ENCODE results near the gene ARHGAP26.

The ARHGAP26 gene

DNA sequence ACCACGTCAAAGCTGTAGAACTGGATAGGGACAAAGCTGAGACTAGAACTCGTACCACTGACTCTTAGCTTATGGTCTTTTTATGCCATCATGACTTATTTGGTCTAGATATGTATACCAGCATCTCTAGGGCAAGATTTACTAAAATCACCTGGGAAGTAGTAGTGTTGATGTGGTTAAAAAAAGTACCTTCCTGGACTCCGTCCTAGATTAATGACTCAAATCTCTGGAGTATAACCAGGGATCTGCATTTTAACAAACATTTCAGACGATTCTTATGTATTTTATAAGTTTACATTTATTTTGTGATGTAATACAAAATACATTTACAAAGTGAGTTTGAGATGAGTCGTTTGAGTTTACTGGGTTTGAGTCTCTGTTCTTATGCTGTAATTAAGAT is 68.7 kb downstream of the ARHGAP26 start:
- H3K36me3 Mint-ChIP-seq (ENCODE audit: insufficient read depth) = peaks cover 11% of the 10 kb centered on the region
- H3K27ac Mint-ChIP-seq = no peak overlapping the region
- ATAC-seq (replicated peaks) (no peak), DNase-seq (no peak)
- H3K27me3 Mint-ChIP-seq = no peaks in the 10 kb centered on the region
- no peak overlapping the region for H3K4me3 Mint-ChIP-seq
- peaks cover 50 to 57% of the 10 kb centered on the region in 2 donors for H3K4me1 Mint-ChIP-seq (ENCODE audit: low read depth in 2 of 2)
- H3K9me3 Mint-ChIP-seq = no peaks in the 10 kb centered on the region

DNA sequence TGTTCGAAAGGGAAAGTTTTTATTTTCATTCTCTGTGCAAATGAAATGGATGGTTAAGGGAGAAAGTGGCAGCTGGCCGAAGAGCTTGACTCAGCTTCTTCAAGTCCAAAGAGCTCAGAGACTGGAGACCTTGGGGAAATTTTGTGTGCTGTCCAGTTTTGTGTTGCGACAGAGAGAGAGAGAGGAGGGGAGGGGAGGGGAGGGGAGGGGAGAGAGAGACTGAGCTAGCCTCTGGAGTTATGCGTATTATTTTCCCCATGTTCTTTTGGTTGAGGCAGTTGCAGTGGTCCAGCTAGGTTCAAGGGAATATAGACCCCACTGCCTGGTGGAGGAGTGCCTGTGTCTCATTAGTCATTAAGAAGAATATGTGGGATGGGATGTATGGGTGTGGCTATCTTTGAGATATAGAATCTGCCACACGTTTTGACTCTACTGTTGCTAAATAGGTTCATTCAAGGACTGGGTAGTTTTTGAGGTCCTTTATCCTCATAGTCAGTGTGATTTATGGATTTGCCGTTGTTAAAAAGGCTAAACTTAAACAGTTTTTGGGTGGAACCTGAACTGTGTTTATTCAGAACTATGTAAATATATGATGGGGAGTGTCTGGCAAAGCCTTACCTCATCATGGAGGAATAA is 69.7 kb downstream of the ARHGAP26 start:
- H3K9me3 Mint-ChIP-seq = no peaks in the 10 kb centered on the region
- no peak for ATAC-seq (replicated peaks)
- H3K27me3 Mint-ChIP-seq = no peaks in the 10 kb centered on the region
- H3K27ac Mint-ChIP-seq = peak overlapping the region in 1 of 2 donors; percentile 63
- H3K36me3 Mint-ChIP-seq (ENCODE audit: insufficient read depth) = peaks cover 10% of the 10 kb centered on the region
- H3K4me1 Mint-ChIP-seq (ENCODE audit: low read depth in 2 of 2) = peaks cover 50 to 56% of the 10 kb centered on the region in 2 donors
- no peak for DNase-seq
- no peak overlapping the region for H3K4me3 Mint-ChIP-seq

DNA sequence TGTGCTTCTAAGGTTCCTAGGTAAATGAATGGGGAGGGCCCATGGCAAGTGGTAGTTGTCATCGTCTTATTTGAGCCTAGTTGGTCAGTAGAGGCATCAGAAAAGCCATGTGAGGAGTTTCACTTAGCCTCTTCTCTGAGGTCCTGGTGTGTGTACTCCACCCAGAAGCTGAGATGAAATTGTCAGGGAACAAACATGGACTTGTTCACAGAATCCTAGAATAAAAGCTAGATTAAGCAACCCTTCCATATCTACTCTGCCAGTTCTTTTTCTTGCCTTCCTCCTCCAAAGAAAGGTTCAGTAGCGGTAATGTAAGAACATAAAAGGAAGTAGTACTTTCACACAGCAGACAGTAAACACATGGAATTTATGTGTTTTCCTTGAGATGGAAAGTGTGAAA is 70.4 kb downstream of the ARHGAP26 start:
- DNase-seq (no peak), ATAC-seq (replicated peaks) (no peak)
- H3K4me1 Mint-ChIP-seq (ENCODE audit: low read depth in 2 of 2) = peaks cover 50 to 56% of the 10 kb centered on the region in 2 donors
- H3K9me3 Mint-ChIP-seq = no peaks in the 10 kb centered on the region
- H3K4me3 Mint-ChIP-seq = no peak overlapping the region
- H3K27me3 Mint-ChIP-seq = no peaks in the 10 kb centered on the region
- peak overlapping the region in 1 of 2 donors; percentile 63 for H3K27ac Mint-ChIP-seq
- H3K36me3 Mint-ChIP-seq (ENCODE audit: insufficient read depth) = peaks cover 10% of the 10 kb centered on the region

DNA sequence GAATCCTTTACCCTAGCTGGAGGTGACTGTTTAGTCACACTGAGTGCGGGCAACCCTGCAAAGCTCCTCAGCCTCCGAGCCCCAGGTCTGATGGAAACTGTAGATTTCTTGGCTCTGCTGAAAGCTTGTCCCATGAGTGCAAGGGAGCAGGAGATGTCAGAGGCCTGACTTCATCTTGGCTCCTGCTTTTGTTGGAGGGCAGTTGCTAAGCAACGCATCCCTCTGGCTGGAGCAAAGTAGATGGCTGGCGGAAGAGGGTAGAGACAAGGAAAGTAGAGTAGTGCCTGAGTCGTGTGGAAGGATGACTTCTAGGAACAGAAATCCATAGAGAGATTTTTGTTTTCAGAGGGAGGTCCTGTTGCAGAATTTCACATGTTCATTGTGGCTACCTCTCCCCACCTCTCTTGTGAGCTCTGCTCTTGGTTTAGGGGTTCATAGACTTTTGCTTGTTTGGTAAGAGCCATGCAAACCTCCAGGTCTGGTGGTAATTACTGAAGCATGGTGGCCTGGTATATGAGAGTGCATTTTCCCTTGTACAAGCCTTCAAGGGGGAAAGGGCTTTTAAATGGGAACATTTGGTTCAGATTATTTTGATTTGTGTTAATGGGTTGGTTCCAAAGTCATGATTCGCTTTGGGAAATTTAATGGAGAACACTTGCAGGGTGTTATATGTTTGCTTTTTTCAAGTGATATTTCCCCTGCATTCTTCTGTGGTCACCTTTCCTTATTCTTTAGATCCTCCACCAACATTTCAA is 71.5 kb downstream of the ARHGAP26 start:
- peaks cover 10% of the 10 kb centered on the region for H3K36me3 Mint-ChIP-seq (ENCODE audit: insufficient read depth)
- ATAC-seq (replicated peaks) (no peak), DNase-seq (no peak)
- peaks cover 51 to 57% of the 10 kb centered on the region in 2 donors for H3K4me1 Mint-ChIP-seq (ENCODE audit: low read depth in 2 of 2)
- no peaks in the 10 kb centered on the region for H3K27me3 Mint-ChIP-seq
- no peaks in the 10 kb centered on the region for H3K9me3 Mint-ChIP-seq
- H3K27ac Mint-ChIP-seq = no peak overlapping the region
- no peak overlapping the region for H3K4me3 Mint-ChIP-seq

DNA sequence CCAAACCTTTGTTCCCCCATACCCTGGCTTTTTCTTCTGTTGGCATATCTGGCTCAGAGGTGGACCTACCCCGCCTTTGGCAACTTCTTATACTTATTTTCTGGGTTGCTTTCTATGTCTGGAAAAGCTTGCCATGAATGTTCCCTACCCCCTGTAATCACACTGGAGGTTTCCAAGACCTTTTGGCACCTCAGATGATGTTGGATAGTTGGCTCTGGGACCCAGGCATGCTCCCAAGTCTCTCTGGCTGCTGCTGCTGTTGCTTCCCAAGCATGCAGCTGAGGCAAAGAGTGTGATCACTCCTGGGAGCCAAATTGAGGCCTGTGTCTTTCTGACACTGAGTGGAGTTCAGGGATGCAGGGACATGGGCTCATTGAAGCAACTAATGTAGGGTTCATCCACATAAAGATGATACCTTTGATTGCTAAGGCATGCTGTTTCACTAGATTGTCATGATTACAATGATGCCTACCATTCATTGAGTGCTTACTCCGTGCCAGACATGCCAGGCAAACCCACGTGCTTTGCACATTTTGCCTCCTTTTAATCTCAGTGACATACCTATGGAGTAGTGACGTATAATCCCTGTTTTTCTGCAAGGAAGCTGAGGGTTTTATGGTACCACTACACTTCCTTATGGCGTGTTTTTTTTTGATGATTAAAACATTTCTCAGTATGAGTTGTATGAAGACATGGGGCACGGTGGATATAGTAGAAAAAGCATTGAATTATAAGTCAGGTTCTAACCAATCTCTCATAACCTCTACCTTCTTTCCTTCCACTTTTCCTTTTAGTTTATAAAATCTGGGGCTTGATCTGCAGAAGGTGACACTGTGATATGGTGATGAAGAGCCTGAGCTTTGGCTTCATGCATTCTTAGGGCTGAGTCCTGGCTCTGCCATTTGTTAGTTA is 73.1 kb downstream of the ARHGAP26 start:
- Mint-ChIP-seq H3K4me1 (ENCODE audit: low read depth in 2 of 2) (peaks cover 62 to 67% of the 10 kb centered on the region in 2 donors), H3K27ac (peak overlapping the region; percentile 70 to 79), H3K9me3 (no peaks in the 10 kb centered on the region), H3K4me3 (no peak overlapping the region), H3K27me3 (no peaks in the 10 kb centered on the region), H3K36me3 (ENCODE audit: insufficient read depth) (peaks cover 10% of the 10 kb centered on the region)
- no peak for ATAC-seq (replicated peaks)
- DNase-seq = no peak

DNA sequence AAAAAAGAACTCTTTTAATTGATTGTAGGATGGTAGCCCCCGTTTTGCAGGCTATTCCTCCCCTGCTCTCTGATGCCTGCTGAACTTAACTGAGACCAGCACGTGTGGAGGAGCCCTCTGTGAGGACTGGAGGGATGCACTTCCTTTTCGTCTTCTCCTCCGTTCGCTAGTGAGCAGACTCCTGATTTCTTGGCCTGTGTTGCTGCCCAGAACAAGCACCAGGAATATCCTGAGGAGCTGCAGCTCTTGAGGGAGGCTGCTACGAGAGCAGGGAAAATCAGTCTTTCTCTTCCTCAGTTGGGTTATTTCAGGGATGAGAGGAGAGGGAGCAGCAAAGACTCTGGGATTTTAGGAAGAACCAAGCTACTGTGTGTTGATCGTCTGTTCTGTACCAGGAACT is 74.7 kb downstream of the ARHGAP26 start:
- no peaks in the 10 kb centered on the region for H3K9me3 Mint-ChIP-seq
- peak overlapping the region; percentile 44 to 68 for H3K4me3 Mint-ChIP-seq
- DNase-seq = no peak
- peak overlapping the region; percentile 16 to 79 for H3K27ac Mint-ChIP-seq
- peaks cover 12% of the 10 kb centered on the region for H3K36me3 Mint-ChIP-seq (ENCODE audit: insufficient read depth)
- no peaks in the 10 kb centered on the region for H3K27me3 Mint-ChIP-seq
- peaks cover 69 to 82% of the 10 kb centered on the region in 2 donors for H3K4me1 Mint-ChIP-seq (ENCODE audit: low read depth in 2 of 2)
- ATAC-seq (replicated peaks) = no peak

DNA sequence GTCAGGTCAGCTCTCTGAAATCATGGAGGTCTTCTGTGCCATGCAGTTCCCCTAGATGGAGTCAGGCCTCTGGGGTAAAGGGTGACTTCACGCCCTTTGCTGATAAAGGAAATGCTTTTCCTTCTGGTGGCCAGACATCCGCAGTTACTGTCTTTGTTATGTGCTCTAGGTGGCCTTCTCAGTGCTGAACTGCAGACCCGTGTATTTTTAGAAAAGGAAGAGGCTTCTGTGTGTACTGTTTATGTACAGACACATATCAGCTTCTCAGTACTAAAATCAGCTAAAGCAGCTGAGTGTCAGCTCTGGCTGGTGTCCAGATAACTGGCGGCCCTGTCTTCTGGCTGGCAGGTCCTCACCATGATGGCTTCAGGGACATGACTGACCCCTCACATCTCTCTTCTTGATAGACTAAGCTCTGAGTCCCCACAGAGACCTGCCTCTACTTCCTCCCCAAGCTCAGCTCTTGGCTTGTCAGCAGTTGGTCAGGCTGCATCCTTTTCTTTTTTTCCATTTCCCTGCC is 75.3 kb downstream of the ARHGAP26 start:
- no peaks in the 10 kb centered on the region for H3K27me3 Mint-ChIP-seq
- ATAC-seq (replicated peaks) (peak; percentile 80), DNase-seq (peak in 1 of 3 experiments; percentile 28)
- peak overlapping the region; percentile 16 to 79 for H3K27ac Mint-ChIP-seq
- no peaks in the 10 kb centered on the region for H3K9me3 Mint-ChIP-seq
- peaks cover 12% of the 10 kb centered on the region for H3K36me3 Mint-ChIP-seq (ENCODE audit: insufficient read depth)
- peak overlapping the region; percentile 44 to 68 for H3K4me3 Mint-ChIP-seq
- peaks cover 71 to 86% of the 10 kb centered on the region in 2 donors for H3K4me1 Mint-ChIP-seq (ENCODE audit: low read depth in 2 of 2)

DNA sequence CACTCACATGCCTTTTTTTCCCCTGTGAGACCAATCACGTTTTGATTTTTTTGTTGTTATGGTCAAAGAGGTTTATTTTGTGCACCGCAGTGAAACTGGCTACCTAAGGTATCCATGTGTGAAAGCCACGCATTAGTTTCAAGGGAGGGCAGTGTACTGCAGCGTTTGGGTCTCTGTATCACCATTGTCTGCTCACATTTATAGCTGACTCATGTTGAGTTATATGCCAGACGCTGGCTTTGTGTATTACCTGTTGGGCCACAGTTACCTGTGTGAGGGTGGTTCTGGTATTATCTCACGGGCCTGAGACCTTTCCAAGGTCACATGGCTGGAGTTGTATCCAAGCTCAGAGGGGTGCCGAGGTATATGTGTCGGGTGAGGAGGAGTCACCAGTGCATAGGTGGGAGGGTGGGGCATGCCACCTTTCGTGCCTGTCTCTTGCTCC is 75.8 kb downstream of the ARHGAP26 start:
- Mint-ChIP-seq H3K27ac (peak overlapping the region; percentile 16 to 79), H3K27me3 (no peaks in the 10 kb centered on the region), H3K4me3 (peak overlapping the region; percentile 44 to 68), H3K36me3 (ENCODE audit: insufficient read depth) (peaks cover 12% of the 10 kb centered on the region), H3K9me3 (no peaks in the 10 kb centered on the region), H3K4me1 (ENCODE audit: low read depth in 2 of 2) (peaks cover 68 to 85% of the 10 kb centered on the region in 2 donors)
- ATAC-seq (replicated peaks) (peak; percentile 62), DNase-seq (peak in 1 of 3 experiments; percentile 7)

DNA sequence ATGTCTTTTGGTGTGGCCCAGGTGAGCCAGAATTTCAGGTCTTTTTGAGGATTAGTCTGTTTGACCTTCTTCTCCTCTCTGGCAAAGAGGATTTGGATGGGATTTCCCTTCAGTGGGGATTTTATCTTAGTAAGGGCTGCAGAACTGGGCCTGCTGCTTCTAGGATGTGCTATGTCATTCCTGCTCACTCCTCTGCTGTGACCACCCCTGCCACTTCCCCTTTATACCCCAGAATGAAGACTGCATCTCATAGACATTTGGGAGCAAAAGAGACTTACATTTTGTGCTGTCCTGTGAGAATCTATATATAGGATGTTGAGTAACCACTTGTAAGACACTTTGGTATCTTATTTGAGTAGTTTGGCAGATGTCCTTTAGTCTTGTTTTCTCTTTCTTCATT is 76.2 kb downstream of the ARHGAP26 start:
- Mint-ChIP-seq H3K4me3 (peak overlapping the region; percentile 44 to 68), H3K36me3 (ENCODE audit: insufficient read depth) (peaks cover 12% of the 10 kb centered on the region), H3K27ac (peak overlapping the region; percentile 16 to 79), H3K9me3 (no peaks in the 10 kb centered on the region), H3K27me3 (no peaks in the 10 kb centered on the region), H3K4me1 (ENCODE audit: low read depth in 2 of 2) (peaks cover 64 to 81% of the 10 kb centered on the region in 2 donors)
- DNase-seq (no peak), ATAC-seq (replicated peaks) (no peak)

DNA sequence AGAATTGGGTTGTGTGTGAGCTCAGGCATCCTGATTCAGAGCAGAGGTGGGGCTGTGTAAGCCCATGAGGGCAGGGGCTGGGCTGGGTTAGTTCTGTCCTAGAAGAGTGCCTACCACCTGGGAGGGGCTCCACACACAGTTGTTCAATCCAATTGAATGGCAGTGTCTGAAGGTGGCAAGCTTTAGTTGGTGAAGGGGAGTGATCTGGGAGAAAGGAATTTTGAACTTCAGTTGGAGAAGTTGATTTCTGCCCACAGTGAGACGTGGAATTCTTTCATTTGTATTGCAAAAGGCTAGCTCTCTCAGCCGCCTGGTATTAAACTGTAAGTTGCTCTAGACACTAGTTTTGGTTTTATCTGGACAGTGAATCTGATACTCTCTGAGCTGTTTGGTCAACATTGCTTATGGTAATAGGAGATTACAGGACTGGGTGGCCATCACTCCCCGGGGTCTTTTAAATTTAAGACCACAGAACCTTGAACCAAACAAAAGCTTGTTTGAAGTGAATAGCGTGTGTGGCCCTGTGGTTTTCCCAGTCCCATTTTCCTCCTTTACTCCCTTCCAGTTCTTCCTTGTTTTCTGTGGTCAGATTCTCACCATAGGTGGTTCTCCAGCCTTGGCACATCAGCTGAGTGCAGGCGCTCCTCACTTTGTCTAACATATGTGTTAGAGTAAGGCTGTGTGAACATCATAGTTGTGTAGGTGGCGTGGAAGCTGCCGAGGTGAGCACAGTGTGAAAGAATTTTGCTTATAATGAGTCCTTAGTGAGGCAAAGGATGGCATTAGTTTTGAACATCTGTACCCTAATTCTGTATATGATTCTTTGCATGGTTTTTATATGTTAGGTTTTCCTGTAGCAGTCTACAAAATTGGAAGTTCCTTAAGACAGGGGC is 78.0 kb downstream of the ARHGAP26 start:
- Mint-ChIP-seq H3K27me3 (no peaks in the 10 kb centered on the region), H3K9me3 (no peaks in the 10 kb centered on the region), H3K4me3 (no peak overlapping the region), H3K4me1 (ENCODE audit: low read depth in 2 of 2) (peaks cover 65 to 83% of the 10 kb centered on the region in 2 donors), H3K36me3 (ENCODE audit: insufficient read depth) (peaks cover 9% of the 10 kb centered on the region), H3K27ac (peak overlapping the region in 1 of 2 donors; percentile 16)
- ATAC-seq (replicated peaks) (no peak), DNase-seq (no peak)

DNA sequence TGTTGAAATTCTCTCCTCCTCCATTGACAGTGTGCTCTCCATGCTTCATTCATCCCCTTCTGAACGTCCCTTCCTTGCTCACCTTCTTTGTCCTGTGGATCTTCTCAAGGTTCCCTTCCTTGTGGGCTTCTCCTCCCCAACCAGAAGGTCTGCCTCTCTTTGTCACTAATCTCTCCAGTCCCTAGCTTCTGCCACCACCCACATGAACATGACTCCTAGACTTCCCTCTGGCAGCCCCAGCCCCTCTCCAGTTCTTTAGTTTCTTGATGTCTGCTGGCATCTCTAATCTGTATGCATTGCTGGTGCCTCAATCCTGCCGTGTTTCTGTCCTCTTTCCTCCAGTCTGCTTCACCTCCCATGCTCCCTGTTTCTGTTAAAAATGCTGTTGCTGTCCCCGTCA is 79.3 kb downstream of the ARHGAP26 start:
- Mint-ChIP-seq H3K27ac (peak overlapping the region; percentile 16 to 65), H3K9me3 (no peaks in the 10 kb centered on the region), H3K36me3 (ENCODE audit: insufficient read depth) (peaks cover 6% of the 10 kb centered on the region), H3K4me1 (ENCODE audit: low read depth in 2 of 2) (peaks cover 63 to 86% of the 10 kb centered on the region in 2 donors), H3K27me3 (no peaks in the 10 kb centered on the region), H3K4me3 (peak overlapping the region in 1 of 2 donors; percentile 11)
- DNase-seq = no peak
- no peak for ATAC-seq (replicated peaks)

DNA sequence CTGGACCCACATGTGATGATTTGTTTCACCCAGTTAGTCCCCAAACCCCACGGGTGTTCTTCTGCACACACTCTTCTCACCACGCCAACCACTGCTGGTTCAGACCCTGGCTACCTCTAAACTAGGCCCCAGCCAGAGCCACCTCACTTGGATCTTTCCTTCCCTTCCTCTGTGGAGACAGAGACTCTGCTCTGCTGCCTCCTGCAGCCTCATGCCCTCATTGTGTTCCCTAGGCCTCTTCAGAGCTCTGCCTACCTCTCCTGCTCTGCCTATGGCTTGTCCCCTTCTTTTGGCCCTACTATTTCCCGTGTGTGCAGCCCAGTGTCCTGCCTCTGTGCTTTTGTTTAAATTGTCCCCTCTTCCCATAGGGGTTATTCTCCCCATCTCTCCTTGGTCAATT is 79.7 kb downstream of the ARHGAP26 start:
- no peak for DNase-seq
- Mint-ChIP-seq H3K4me3 (peak overlapping the region in 1 of 2 donors; percentile 11), H3K27me3 (no peaks in the 10 kb centered on the region), H3K9me3 (no peaks in the 10 kb centered on the region), H3K4me1 (ENCODE audit: low read depth in 2 of 2) (peaks cover 59 to 85% of the 10 kb centered on the region in 2 donors), H3K27ac (peak overlapping the region; percentile 16 to 65), H3K36me3 (ENCODE audit: insufficient read depth) (peaks cover 5% of the 10 kb centered on the region)
- ATAC-seq (replicated peaks) = no peak

Measured in effector memory CD8-positive, alpha-beta T cell (primary cell).